GM12878 (cell line): ENCODE data around the gene HSPB3. TPM values are rescaled to one million over a fixed set of nuclear protein-coding genes. Genes with fewer than 3 reads are reported as not detected.

Source experiments
- ATAC-seq: fragments of 200-7000 bp; cut with Tn5 transposase; 3 replicates; pipeline ENCODE4 v1.9.1; 2020; ENCODE audit warnings: mild to moderate bottlenecking, moderate library complexity
- BruUV-seq: library from RNA; stranded (reverse); fragments of 400-500 nt; replicated peaks from 2 replicates; lab custom pipeline; 2021; lab: Mats Ljungman, UMichigan
- CTCF ChIA-PET: fragments of 300-600 bp; sonication (Branson Sonifier 250); formaldehyde crosslinking; extraction: SDS; loops from one replicate; lab custom pipeline; 2021; ENCODE audit warnings: inconsistent platforms; lab: Yijun Ruan, JAX
- POLR2A ChIA-PET: fragments of 350-600 bp; formaldehyde crosslinking; extraction: SDS; loops from one replicate; lab custom pipeline; 2021; ENCODE audit warnings: inconsistent platforms; lab: Charles Lee
- RAD21 ChIA-PET: fragments of 300-600 bp; sonication (Branson Sonifier 250); formaldehyde crosslinking; loops from one replicate; lab custom pipeline; 2023; ENCODE audit warnings: antibody characterized with exemption; ENCODE audit not compliant: unreplicated experiment; lab: Charles Lee
- SMC1A ChIA-PET: fragments of 300-600 bp; sonication (Branson Sonifier 250); formaldehyde crosslinking; loops from one replicate; lab custom pipeline; 2023; ENCODE audit not compliant: unreplicated experiment, uncharacterized antibody; lab: Charles Lee
- DNase-seq: peaks from one replicate; pipeline ENCODE4 v3.0.0-alpha.2; 2011; ENCODE audit warnings: low read depth, low spot score
- FAIRE-seq: peaks from 3 replicates; lab custom pipeline; 2011; peaks lifted over from hg19 to GRCh38; lab: Jason Lieb, UNC
- H2AFZ ChIP-seq: 2 replicates; pipeline ENCODE4 v1.6.0; 2011; ENCODE audit warnings: low read depth, low read length, control low read depth; ENCODE audit not compliant: control insufficient read depth
- H3K27ac ChIP-seq: 2 replicates; pipeline ENCODE4 v1.5.1; 2011; ENCODE audit warnings: control low read depth; ENCODE audit not compliant: control insufficient read depth, insufficient read depth
- H3K27me3 ChIP-seq, 2 experiments: replicated peaks in 1 of 2; 2 replicates each; pipeline versions ENCODE4 v1.6.0 to v1.6.1; 2011; ENCODE audit warnings: low read length in 1 of 2; ENCODE audit not compliant: control insufficient read depth in 2 of 2, insufficient read depth in 2 of 2
- H3K36me3 ChIP-seq, 2 experiments: 2 replicates each; pipeline ENCODE4 v1.5.1; 2011; ENCODE audit warnings: low read length in 1 of 2; ENCODE audit not compliant: control insufficient read depth in 2 of 2, insufficient read depth in 2 of 2
- H3K4me1 ChIP-seq: 2 replicates; pipeline ENCODE4 v1.6.1; 2011; ENCODE audit warnings: mild to moderate bottlenecking, low read length, moderate library complexity, mixed read lengths; ENCODE audit not compliant: control insufficient read depth, insufficient read depth
- H3K4me2 ChIP-seq: 2 replicates; pipeline ENCODE4 v1.6.0; 2011; ENCODE audit warnings: control low read depth; ENCODE audit not compliant: control insufficient read depth, insufficient read depth
- H3K4me3 ChIP-seq: fragments of 200-600 bp; sonication (generic); 2 replicates; pipeline ENCODE4 v1.5.1; 2016
- H3K79me2 ChIP-seq: 2 replicates; pipeline ENCODE4 v1.6.0; 2011; ENCODE audit warnings: low read length; ENCODE audit not compliant: control insufficient read depth, insufficient read depth
- H3K9ac ChIP-seq: 2 replicates; pipeline ENCODE4 v1.8.0; 2011; ENCODE audit warnings: low read length, control low read depth, mixed read lengths; ENCODE audit not compliant: control insufficient read depth, insufficient read depth
- H3K9me3 ChIP-seq: replicated peaks from 3 replicates; pipeline ENCODE4 v1.5.1; 2011; ENCODE audit warnings: mild to moderate bottlenecking, low read length; ENCODE audit not compliant: control insufficient read depth, insufficient read depth
- H4K20me1 ChIP-seq: 2 replicates; pipeline ENCODE4 v1.6.0; 2011; ENCODE audit not compliant: control insufficient read depth, insufficient read depth
- CBFB ChIP-seq: IDR thresholded peaks from 2 replicates; pipeline ENCODE4 v1.6.1; 2016; ENCODE audit warnings: antibody characterized with exemption, low read depth
- CBX3 ChIP-seq: fragments of 200-600 bp; sonication (generic); IDR thresholded peaks from 2 replicates; pipeline ENCODE4 v1.6.1; 2016; ENCODE audit warnings: low read depth, borderline replicate concordance
- CHD1 ChIP-seq: IDR thresholded peaks from 2 replicates; pipeline ENCODE4 v1.6.1; 2012; ENCODE audit warnings: low read depth, low read length, improper control_type of control experiment
- CHD2 ChIP-seq: IDR thresholded peaks from 2 replicates; pipeline ENCODE4 v1.6.1; 2011; ENCODE audit warnings: low read depth, low read length, improper control_type of control experiment, borderline replicate concordance
- CREB1 ChIP-seq: IDR thresholded peaks from 2 replicates; pipeline ENCODE4 v1.6.1; 2012; ENCODE audit warnings: low read depth, mild to moderate bottlenecking, inconsistent platforms
- FOXK2 ChIP-seq: fragments of 450-650 bp; IDR thresholded peaks from 2 replicates; pipeline ENCODE4 v1.6.1; 2017; ENCODE audit warnings: mild to moderate bottlenecking, moderate library complexity
- IRF5 ChIP-seq: fragments of 450-650 bp; IDR thresholded peaks from 2 replicates; pipeline ENCODE4 v1.6.1; 2017; ENCODE audit warnings: borderline replicate concordance
- MLLT1 ChIP-seq: fragments of 450-650 bp; IDR thresholded peaks from 2 replicates; pipeline ENCODE4 v1.6.1; 2016; ENCODE audit warnings: mild to moderate bottlenecking
- NFIC ChIP-seq: IDR thresholded peaks from 2 replicates; pipeline ENCODE4 v1.6.1; 2012; ENCODE audit warnings: low read depth, mild to moderate bottlenecking, inconsistent platforms, low read length, moderate library complexity
- NFYB ChIP-seq: IDR thresholded peaks from 2 replicates; pipeline ENCODE4 v1.6.1; 2011; ENCODE audit warnings: low read depth, mild to moderate bottlenecking, low read length, improper control_type of control experiment, moderate library complexity; ENCODE audit not compliant: insufficient read depth
- NR2F1 ChIP-seq: fragments of 450-650 bp; conservative IDR thresholded peaks from 2 replicates; pipeline ENCODE4 v1.6.1; 2017; ENCODE audit warnings: mild to moderate bottlenecking
- POLR2AphosphoS2 ChIP-seq: IDR thresholded peaks from 2 replicates; pipeline ENCODE4 v1.6.1; 2011; ENCODE audit warnings: low read depth, mild to moderate bottlenecking, low read length, improper control_type of control experiment, moderate library complexity
- RBBP5 ChIP-seq: fragments of 200-600 bp; sonication (generic); conservative IDR thresholded peaks from 2 replicates; pipeline ENCODE4 v1.6.1; 2016
- SUZ12 ChIP-seq: fragments of 200-600 bp; sonication (generic); IDR thresholded peaks from one replicate; pipeline ENCODE4 v1.6.1; 2018; ENCODE audit warnings: antibody characterized with exemption, mild to moderate bottlenecking; ENCODE audit not compliant: unreplicated experiment
- TCF12 ChIP-seq: IDR thresholded peaks from 2 replicates; pipeline ENCODE4 v1.6.1; 2011; ENCODE audit warnings: low read depth, mild to moderate bottlenecking, low read length
- WRNIP1 ChIP-seq: IDR thresholded peaks from 2 replicates; pipeline ENCODE4 v1.6.1; 2011; ENCODE audit warnings: low read depth, low read length, improper control_type of control experiment, borderline replicate concordance
- YBX1 ChIP-seq: fragments of 450-650 bp; IDR thresholded peaks from 2 replicates; pipeline ENCODE4 v1.6.1; 2016; ENCODE audit warnings: antibody characterized with exemption
- ZNF687 ChIP-seq: fragments of 450-650 bp; IDR thresholded peaks from 2 replicates; pipeline ENCODE4 v1.6.1; 2017; ENCODE audit warnings: mild to moderate bottlenecking, moderate library complexity
- WGBS: methylation state at CpG from one replicate; pipeline ENCODE4 v1.1.6; 2016; ENCODE audit warnings: low lambda C conversion rate; ENCODE audit not compliant: insufficient replicate concordance, insufficient coverage; ENCODE audit errors: missing lambda C conversion rate; 5-methylcytosine and 5-hydroxymethylcytosine counted together
- in situ Hi-C: fragments of 300-500 bp; cut with MboI; formaldehyde crosslinking; loops from 9 replicates; pipeline ENCODE4 v1.14.3; 2018; ENCODE audit warnings: mixed read lengths
- intact Hi-C: fragments of 100-400 bp; cut with micrococcal nuclease; formaldehyde crosslinking; loops from one replicate; pipeline ENCODE4 v1.14.2; 2022; ENCODE audit not compliant: unreplicated experiment
- polyA plus RNA-seq, 11 experiments: library from polyadenylated mRNA; depleted of rRNA in 4 of 11; unstranded in 6 of 11; stranded (reverse) in 5 of 11; fragments of >200 nt; fragmentation: Nextera tagmentation in 4 of 11; fragmentation: Illumina TruSeq in 1 of 11; extraction: Ambion mirVana in 4 of 11; extraction: Trizol in 1 of 11; gene quantifications; 1 replicate in 1 of 11; 2 replicates in 10 of 11; pipeline versions ENCODE4 v1.2.1 to v1.2.3, GENCODE V29; 2011 to 2016; ENCODE audit warnings: inconsistent platforms in 2 of 11, missing spikeins in 2 of 11, low read depth in 1 of 11
- total RNA-seq, 4 experiments: library from RNA; depleted of rRNA in 3 of 4; stranded (reverse); fragments of >200 nt in 3 of 4; fragmentation: Illumina TruSeq in 1 of 4; extraction: Trizol in 1 of 4; gene quantifications; 2 replicates each; pipeline versions ENCODE4 v1.2.1 to v1.2.3, GENCODE V29; 2013 to 2021

HSPB3 gene
- total and polyA plus RNA-seq, 10 of the 15 experiments (the other 5 are each of a cell fraction or from before 2014, with no cell fraction given), result 0.11 to 0.60 (median 0.29) TPM; not detected in 7

GRCh38 chr5:54446379-54446732, 9.1 kb upstream of the HSPB3 start:
- RAD21 ChIA-PET, result no interaction called here

More at GRCh38 chr5:54446379-54446732, 9.1 kb upstream of the HSPB3 start:
- in situ Hi-C loops, result no loop called here
- H3K9me3 ChIP-seq, result no peaks in the 10 kb centered on the region
- no peak overlapping the region for H3K9ac ChIP-seq
- DNase-seq (no peak), FAIRE-seq (no peak), ATAC-seq (no peak)
- ChIA-PET CTCF (interaction anchor here (1.0 to 1.9 kb wide), 5 partner anchors 10 to 43 kb away, joined by 3 to 9 read pairs (median 5); no protein-coding TSS in a partner anchor), POLR2A (no interaction called here), SMC1A (interaction anchor here (2.8 kb wide), 1 partner anchor 42 kb away, joined by 15 read pairs; no protein-coding TSS in a partner anchor)
- no peaks in the 10 kb centered on the region for H3K36me3 ChIP-seq
- H3K4me1 ChIP-seq, result peaks cover 4% of the 10 kb centered on the region; the same call in 1 of the 2 replicates
- no peak overlapping the region for H3K27ac ChIP-seq
- no peak overlapping the region for H3K4me2 ChIP-seq
- no peaks in the 10 kb centered on the region for H4K20me1 ChIP-seq
- no peaks in the 10 kb centered on the region for H3K79me2 ChIP-seq
- no TSS peak for BruUV-seq
- 95% methylated on average over 3 of the region's 3 CpGs for WGBS
- H3K27me3 ChIP-seq, result no peaks in the 10 kb centered on the region; a peak in 2 of 4 replicates
- intact Hi-C loops, result no loop called here
- TF ChIP-seq RBBP5 (no peak), CHD1 (no peak), NFIC (no peak), YBX1 (no peak), FOXK2 (no peak), IRF5 (no peak), CHD2 (no peak), NFYB (no peak), CREB1 (no peak), CBFB (no peak), MLLT1 (no peak), NR2F1 (no peak), ZNF687 (no peak), TCF12 (no peak), CBX3 (no peak), SUZ12 (no peak), POLR2AphosphoS2 (no peak), WRNIP1 (no peak)
- H3K4me3 ChIP-seq, result no peak overlapping the region
- H2AFZ ChIP-seq, result no peak overlapping the region
